Lung microvascular endothelial cell (primary cell): ENCODE measurements around the gene SEL1L3. TPM values are rescaled to one million over a fixed set of nuclear protein-coding genes. Genes with fewer than 3 reads are reported as not detected.

Experiments
- total RNA-seq: library from RNA; depleted of rRNA; stranded (reverse); fragments of >200 nt; gene quantifications from 2 replicates; pipeline ENCODE4 v1.2.1, GENCODE V29; 2014

The SEL1L3 gene
- total RNA-seq, 1 donor from 2014 or later: 34.9 TPM

Other genes starting within 250 kb of the SEL1L3 start
- gene SLC34A2, start 207.1 kb downstream of the SEL1L3 start, total RNA-seq: not detected in 2 replicates
- gene SMIM20, start 51.2 kb upstream of the SEL1L3 start, total RNA-seq: 8.9 and 16.6 TPM in 2 replicates